Measurements from ENCODE around the gene PAK3. TPM values are rescaled to one million over a fixed set of nuclear protein-coding genes. Genes with fewer than 3 reads are reported as not detected.

PAK3 gene
- total and polyA plus RNA-seq, 4 experiments from 2014 or later: 1.00 to 1.5 (median 1.5) TPM

DNA sequence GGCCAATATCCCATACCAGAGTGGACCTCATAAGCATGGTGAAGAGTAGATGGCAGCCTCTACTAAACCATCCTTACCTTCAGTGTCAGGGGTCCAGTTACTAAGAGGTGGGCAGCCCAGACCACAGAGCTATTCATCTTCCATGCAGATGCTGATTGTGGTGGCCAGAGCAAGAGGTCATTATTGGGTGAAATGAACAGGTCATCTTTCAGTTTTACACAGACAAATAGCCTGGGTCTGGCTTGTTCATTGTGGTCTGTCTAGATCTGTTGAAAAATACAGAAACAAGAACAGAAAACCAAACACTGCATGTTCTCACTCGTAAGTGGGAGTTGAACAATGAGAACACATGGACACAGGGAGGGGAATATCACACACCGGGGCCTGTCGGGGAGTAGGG, 71.3 kb downstream of the PAK3 start:
- Histone ChIP-seq H3K4me1 (ENCODE audit: insufficient read depth, low read length) (no peaks in the 10 kb centered on the region), H3K9me3 (ENCODE audit: control insufficient read depth in 1 of 2, low read length in 2 of 2) (no peaks in the 10 kb centered on the region), H3K27me3 (ENCODE audit: insufficient read depth, low read length) (no peaks in the 10 kb centered on the region), H3K27ac (ENCODE audit: low read depth, low read length) (no peak overlapping the region), H3K4me3 (ENCODE audit: low read length in 2 of 2) (no peak overlapping the region), H3K36me3 (ENCODE audit: insufficient read depth, low read length) (no peaks in the 10 kb centered on the region)
- Mint-ChIP-seq H3K4me1 (no peaks in the 10 kb centered on the region), H3K36me3 (no peaks in the 10 kb centered on the region), H3K4me3 (no peak overlapping the region), H3K9me3 (no peaks in the 10 kb centered on the region), H3K27me3 (no peaks in the 10 kb centered on the region), H3K27ac (no peak overlapping the region)
- no peak for DNase-seq
- intact Hi-C loops (cut with micrococcal nuclease): no loop called here
- POLR2A ChIA-PET (ENCODE audit: partially characterized antibody): no interaction called here
- CTCF ChIA-PET (ENCODE audit: partially characterized antibody): no interaction called here

- no peak overlapping the region for H3K27ac ChIP-seq (ENCODE audit: low read depth, low read length)
- no peaks in the 10 kb centered on the region for H3K9me3 ChIP-seq (ENCODE audit: control insufficient read depth in 1 of 2, low read length in 2 of 2)
- no peaks in the 10 kb centered on the region for H3K27me3 ChIP-seq (ENCODE audit: insufficient read depth, low read length)
- Mint-ChIP-seq H3K36me3 (no peaks in the 10 kb centered on the region), H3K4me3 (no peak overlapping the region), H3K4me1 (no peaks in the 10 kb centered on the region), H3K27ac (no peak overlapping the region), H3K27me3 (no peaks in the 10 kb centered on the region), H3K9me3 (no peaks in the 10 kb centered on the region)
- no peaks in the 10 kb centered on the region for H3K4me1 ChIP-seq (ENCODE audit: insufficient read depth, low read length)
- DNase-seq: no peak
- H3K36me3 ChIP-seq (ENCODE audit: insufficient read depth, low read length): no peaks in the 10 kb centered on the region
- intact Hi-C loops (cut with micrococcal nuclease): no loop called here
- ChIA-PET POLR2A (ENCODE audit: partially characterized antibody) (no interaction called here), CTCF (ENCODE audit: partially characterized antibody) (no interaction called here)
- H3K4me3 ChIP-seq (ENCODE audit: low read length in 2 of 2): no peak overlapping the region
These were observed 72.3 kb downstream of the PAK3 start for GRCh38 chrX:111168314-111168713.

GRCh38 chrX:111169141-111169540, 73.2 kb downstream of the PAK3 start:
- no peak overlapping the region for H3K4me3 ChIP-seq (ENCODE audit: low read length in 2 of 2)
- no peak overlapping the region for H3K4me3 Mint-ChIP-seq

GRCh38 chrX:111170017-111170416, 74.0 kb downstream of the PAK3 start:
- intact Hi-C loops (cut with micrococcal nuclease): no loop called here
- Histone ChIP-seq H3K27ac (ENCODE audit: low read depth, low read length) (no peak overlapping the region), H3K36me3 (ENCODE audit: insufficient read depth, low read length) (no peaks in the 10 kb centered on the region), H3K4me1 (ENCODE audit: insufficient read depth, low read length) (no peaks in the 10 kb centered on the region), H3K27me3 (ENCODE audit: insufficient read depth, low read length) (no peaks in the 10 kb centered on the region), H3K9me3 (ENCODE audit: control insufficient read depth in 1 of 2, low read length in 2 of 2) (no peaks in the 10 kb centered on the region), H3K4me3 (ENCODE audit: low read length in 2 of 2) (no peak overlapping the region)
- ChIA-PET POLR2A (ENCODE audit: partially characterized antibody) (no interaction called here), CTCF (ENCODE audit: partially characterized antibody) (no interaction called here)
- Mint-ChIP-seq H3K27ac (no peak overlapping the region), H3K36me3 (no peaks in the 10 kb centered on the region), H3K27me3 (no peaks in the 10 kb centered on the region), H3K9me3 (no peaks in the 10 kb centered on the region), H3K4me3 (no peak overlapping the region), H3K4me1 (no peaks in the 10 kb centered on the region)
- no peak for DNase-seq

More at GRCh38 chrX:111169141-111169540, 73.2 kb downstream of the PAK3 start:
- Mint-ChIP-seq H3K27me3 (no peaks in the 10 kb centered on the region), H3K27ac (no peak overlapping the region), H3K4me1 (no peaks in the 10 kb centered on the region), H3K9me3 (no peaks in the 10 kb centered on the region), H3K36me3 (no peaks in the 10 kb centered on the region)
- H3K36me3 ChIP-seq (ENCODE audit: insufficient read depth, low read length): no peaks in the 10 kb centered on the region
- no peak for DNase-seq
- H3K27me3 ChIP-seq (ENCODE audit: insufficient read depth, low read length): no peaks in the 10 kb centered on the region
- no peaks in the 10 kb centered on the region for H3K9me3 ChIP-seq (ENCODE audit: control insufficient read depth in 1 of 2, low read length in 2 of 2)
- ChIA-PET CTCF (ENCODE audit: partially characterized antibody) (no interaction called here), POLR2A (ENCODE audit: partially characterized antibody) (no interaction called here)
- intact Hi-C loops (cut with micrococcal nuclease): no loop called here
- no peak overlapping the region for H3K27ac ChIP-seq (ENCODE audit: low read depth, low read length)
- H3K4me1 ChIP-seq (ENCODE audit: insufficient read depth, low read length): no peaks in the 10 kb centered on the region

DNA sequence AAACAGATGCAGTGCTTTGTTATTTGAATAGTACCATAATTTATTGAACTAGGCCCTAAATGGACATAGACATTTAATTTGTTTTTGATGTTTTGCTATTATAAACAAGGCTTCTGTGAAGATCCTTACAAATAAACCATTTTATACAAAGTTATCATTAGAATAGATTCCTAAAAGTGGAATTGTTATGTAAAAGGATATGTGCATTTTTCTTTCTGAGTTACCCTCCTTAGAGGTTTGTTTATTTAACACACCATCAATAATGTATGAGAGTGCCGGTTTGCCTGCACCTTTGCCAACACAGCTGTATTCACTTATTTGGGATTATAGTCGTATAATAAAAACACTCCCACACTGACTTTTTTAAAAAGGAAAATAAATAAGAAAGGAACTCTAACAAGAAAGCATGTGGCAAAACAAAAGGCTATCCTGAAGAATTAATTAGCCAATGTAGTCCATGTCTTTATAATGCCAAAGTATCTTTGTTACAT, 84.8 kb downstream of the PAK3 start:
- H3K27me3 ChIP-seq (ENCODE audit: insufficient read depth, low read length): no peaks in the 10 kb centered on the region
- Mint-ChIP-seq H3K27ac (no peak overlapping the region), H3K9me3 (peaks cover 0 to 5% (median 0%) of the 10 kb centered on the region in 8 donors), H3K4me3 (no peak overlapping the region), H3K27me3 (no peaks in the 10 kb centered on the region), H3K36me3 (no peaks in the 10 kb centered on the region), H3K4me1 (peaks cover 0 to 1% (median 0%) of the 10 kb centered on the region in 4 donors)
- H3K4me1 ChIP-seq (ENCODE audit: insufficient read depth, low read length): no peaks in the 10 kb centered on the region
- no peaks in the 10 kb centered on the region for H3K36me3 ChIP-seq (ENCODE audit: insufficient read depth, low read length)
- H3K9me3 ChIP-seq (ENCODE audit: control insufficient read depth in 1 of 2, low read length in 2 of 2): no peaks in the 10 kb centered on the region
- intact Hi-C loops (cut with micrococcal nuclease): no loop called here
- no peak for DNase-seq
- CTCF ChIA-PET (ENCODE audit: partially characterized antibody): no interaction called here
- POLR2A ChIA-PET (ENCODE audit: partially characterized antibody): no interaction called here
- no peak overlapping the region for H3K4me3 ChIP-seq (ENCODE audit: low read length in 2 of 2)
- no peak overlapping the region for H3K27ac ChIP-seq (ENCODE audit: low read depth, low read length)

DNA sequence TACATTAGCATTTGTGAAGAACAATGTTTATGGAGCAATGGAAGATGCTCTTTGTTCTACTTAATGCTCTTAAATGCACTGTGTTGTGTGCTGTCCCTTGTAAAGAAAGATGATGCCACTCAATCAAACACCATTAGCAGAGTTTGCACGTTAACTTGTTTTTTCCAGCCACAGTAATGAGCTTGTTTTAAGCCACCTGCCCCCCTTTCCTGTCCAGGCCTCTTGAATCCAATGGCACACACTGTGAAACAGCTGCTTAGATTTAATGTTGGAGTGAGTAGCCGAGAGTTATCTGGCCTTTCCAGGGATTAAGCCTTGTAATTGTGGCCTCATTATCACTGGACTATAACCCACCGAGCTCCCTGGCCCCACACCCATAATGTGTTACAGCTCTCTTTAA, 86.0 kb downstream of the PAK3 start:
- Mint-ChIP-seq H3K4me1 (peaks cover 0 to 1% (median 0%) of the 10 kb centered on the region in 4 donors), H3K9me3 (peaks cover 0 to 5% (median 0%) of the 10 kb centered on the region in 8 donors), H3K27ac (no peak overlapping the region), H3K4me3 (no peak overlapping the region), H3K36me3 (no peaks in the 10 kb centered on the region), H3K27me3 (no peaks in the 10 kb centered on the region)
- CTCF ChIA-PET (ENCODE audit: partially characterized antibody): no interaction called here
- Histone ChIP-seq H3K4me3 (ENCODE audit: low read length in 2 of 2) (no peak overlapping the region), H3K36me3 (ENCODE audit: insufficient read depth, low read length) (no peaks in the 10 kb centered on the region), H3K27me3 (ENCODE audit: insufficient read depth, low read length) (no peaks in the 10 kb centered on the region), H3K4me1 (ENCODE audit: insufficient read depth, low read length) (no peaks in the 10 kb centered on the region), H3K27ac (ENCODE audit: low read depth, low read length) (no peak overlapping the region), H3K9me3 (ENCODE audit: control insufficient read depth in 1 of 2, low read length in 2 of 2) (no peaks in the 10 kb centered on the region)
- no peak for DNase-seq
- intact Hi-C loops (cut with micrococcal nuclease): no loop called here
- POLR2A ChIA-PET (ENCODE audit: partially characterized antibody): no interaction called here

DNA sequence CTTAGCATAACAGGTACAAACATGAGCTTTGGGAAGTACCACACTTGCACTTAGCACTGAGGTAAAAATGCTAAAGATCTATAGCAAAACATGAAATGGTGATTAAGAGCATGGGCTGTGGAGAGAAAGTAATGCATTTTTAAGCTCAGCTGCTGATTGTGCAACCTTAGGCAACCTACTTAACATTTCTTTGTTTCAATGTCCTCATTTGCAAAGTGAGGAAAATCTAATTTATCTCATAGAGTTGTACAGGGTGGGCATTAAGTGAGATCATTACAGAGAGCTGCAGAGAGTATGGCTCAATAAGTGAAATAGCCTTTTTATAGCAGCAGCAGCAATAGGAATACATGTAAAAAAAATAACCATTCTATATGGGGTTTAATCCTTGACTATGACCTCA, 87.0 kb downstream of the PAK3 start:
- H3K36me3 ChIP-seq (ENCODE audit: insufficient read depth, low read length): no peaks in the 10 kb centered on the region

GRCh38 chrX:111191598-111191997, 95.6 kb downstream of the PAK3 start:
- intact Hi-C loops (cut with micrococcal nuclease): no loop called here
- no peaks in the 10 kb centered on the region for H3K27me3 ChIP-seq (ENCODE audit: insufficient read depth, low read length)
- no peak overlapping the region for H3K4me3 Mint-ChIP-seq

More for the DNA sequence above, 87.0 kb downstream of the PAK3 start:
- CTCF ChIA-PET (ENCODE audit: partially characterized antibody): no interaction called here
- Mint-ChIP-seq H3K9me3 (peaks cover 0 to 5% (median 0%) of the 10 kb centered on the region in 8 donors), H3K27ac (no peak overlapping the region), H3K4me1 (peaks cover 0 to 1% (median 0%) of the 10 kb centered on the region in 4 donors), H3K36me3 (no peaks in the 10 kb centered on the region), H3K4me3 (no peak overlapping the region), H3K27me3 (no peaks in the 10 kb centered on the region)
- Histone ChIP-seq H3K4me3 (ENCODE audit: low read length in 2 of 2) (no peak overlapping the region), H3K27ac (ENCODE audit: low read depth, low read length) (no peak overlapping the region), H3K9me3 (ENCODE audit: control insufficient read depth in 1 of 2, low read length in 2 of 2) (no peaks in the 10 kb centered on the region), H3K27me3 (ENCODE audit: insufficient read depth, low read length) (no peaks in the 10 kb centered on the region), H3K4me1 (ENCODE audit: insufficient read depth, low read length) (no peaks in the 10 kb centered on the region)
- intact Hi-C loops (cut with micrococcal nuclease): no loop called here
- no peak for DNase-seq
- POLR2A ChIA-PET (ENCODE audit: partially characterized antibody): no interaction called here

More at GRCh38 chrX:111191598-111191997, 95.6 kb downstream of the PAK3 start:
- no peaks in the 10 kb centered on the region for H3K9me3 ChIP-seq (ENCODE audit: control insufficient read depth in 1 of 2, low read length in 2 of 2)
- DNase-seq: no peak
- H3K9me3 Mint-ChIP-seq: no peaks in the 10 kb centered on the region
- ChIA-PET CTCF (ENCODE audit: partially characterized antibody) (no interaction called here), POLR2A (ENCODE audit: partially characterized antibody) (no interaction called here)
- H3K27me3 Mint-ChIP-seq: no peaks in the 10 kb centered on the region
- H3K36me3 Mint-ChIP-seq: no peaks in the 10 kb centered on the region
- H3K4me1 ChIP-seq (ENCODE audit: insufficient read depth, low read length): no peaks in the 10 kb centered on the region
- no peaks in the 10 kb centered on the region for H3K36me3 ChIP-seq (ENCODE audit: insufficient read depth, low read length)
- no peak overlapping the region for H3K27ac ChIP-seq (ENCODE audit: low read depth, low read length)
- no peaks in the 10 kb centered on the region for H3K4me1 Mint-ChIP-seq
- H3K27ac Mint-ChIP-seq: no peak overlapping the region
- H3K4me3 ChIP-seq (ENCODE audit: low read length in 2 of 2): no peak overlapping the region

Measured in CD4-positive, alpha-beta memory T cell (primary cell).